Body of pancreas (tissue), 4 donors: ENCODE results near the gene PITPNC1.

Source experiments
- POLR2A ChIP-seq, 3 donors: fragments of 450-650 bp; IDR thresholded peaks; one replicate each; pipeline ENCODE4 v1.6.1; 2016; ENCODE audit warnings: antibody characterized with exemption in 3 of 3, mild to moderate bottlenecking in 2 of 3
- TF ChIP-seq, protein P1 (sequence below), 7 experiments: fragments of 450-650 bp in 4 of 7; fragments of 200-600 bp in 3 of 7; sonication (generic) in 3 of 7; IDR thresholded peaks; one replicate each; pipeline ENCODE4 v1.5.1; 2016 to 2019; ENCODE audit warnings: antibody characterized with exemption in 7 of 7

DNA sequence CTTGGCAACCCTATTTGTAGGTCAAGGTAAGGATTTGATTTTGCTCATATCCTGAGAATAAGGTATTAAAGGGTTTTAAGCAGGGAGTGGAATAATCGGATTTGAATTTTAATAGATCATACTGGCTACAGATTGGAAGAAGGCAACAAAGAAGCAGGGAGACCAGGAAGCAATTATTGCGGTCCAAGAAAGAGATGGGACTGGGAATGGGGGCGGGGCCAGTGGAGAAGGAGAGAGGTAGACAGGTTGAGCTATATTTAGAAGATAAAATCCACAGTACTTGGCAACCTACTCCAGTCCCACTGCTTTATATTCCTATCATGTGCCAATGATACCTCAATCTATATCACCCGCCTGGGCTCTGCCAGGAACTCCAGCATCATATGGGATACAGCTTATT, 334.8 kb downstream of the PITPNC1 start:
- TF ChIP-seq, protein P1, sequence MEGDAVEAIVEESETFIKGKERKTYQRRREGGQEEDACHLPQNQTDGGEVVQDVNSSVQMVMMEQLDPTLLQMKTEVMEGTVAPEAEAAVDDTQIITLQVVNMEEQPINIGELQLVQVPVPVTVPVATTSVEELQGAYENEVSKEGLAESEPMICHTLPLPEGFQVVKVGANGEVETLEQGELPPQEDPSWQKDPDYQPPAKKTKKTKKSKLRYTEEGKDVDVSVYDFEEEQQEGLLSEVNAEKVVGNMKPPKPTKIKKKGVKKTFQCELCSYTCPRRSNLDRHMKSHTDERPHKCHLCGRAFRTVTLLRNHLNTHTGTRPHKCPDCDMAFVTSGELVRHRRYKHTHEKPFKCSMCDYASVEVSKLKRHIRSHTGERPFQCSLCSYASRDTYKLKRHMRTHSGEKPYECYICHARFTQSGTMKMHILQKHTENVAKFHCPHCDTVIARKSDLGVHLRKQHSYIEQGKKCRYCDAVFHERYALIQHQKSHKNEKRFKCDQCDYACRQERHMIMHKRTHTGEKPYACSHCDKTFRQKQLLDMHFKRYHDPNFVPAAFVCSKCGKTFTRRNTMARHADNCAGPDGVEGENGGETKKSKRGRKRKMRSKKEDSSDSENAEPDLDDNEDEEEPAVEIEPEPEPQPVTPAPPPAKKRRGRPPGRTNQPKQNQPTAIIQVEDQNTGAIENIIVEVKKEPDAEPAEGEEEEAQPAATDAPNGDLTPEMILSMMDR (IDR thresholded peaks at IDR 0.05) = no peak
- TF ChIP-seq POLR2A (IDR thresholded peaks at IDR 0.05) = no peak
